Vagina (tissue), 2 donors: Measurements from ENCODE around the gene NUBPL. TPM values are rescaled to one million over a fixed set of nuclear protein-coding genes. Genes with fewer than 3 reads are reported as not detected.

Experiments
- DNase-seq, 2 donors: peaks; one replicate each; pipeline ENCODE4 v3.0.0-alpha.2; 2017; ENCODE audit errors: extremely low spot score in 2 of 2
- H3K27ac ChIP-seq: fragments of 200-600 bp; sonication (generic); one replicate; pipeline ENCODE4 v1.5.1; 2019
- H3K27me3 ChIP-seq: fragments of 200-600 bp; sonication (generic); one replicate; pipeline ENCODE4 v1.5.1; 2019
- H3K36me3 ChIP-seq, 2 donors: fragments of 200-600 bp; sonication (generic); one replicate each; pipeline ENCODE4 v1.5.1; 2017 to 2019
- H3K4me1 ChIP-seq: fragments of 200-600 bp; sonication (generic); one replicate; pipeline ENCODE4 v1.5.1; 2019
- H3K4me3 ChIP-seq, 2 donors: fragments of 200-600 bp; sonication (generic); 1 replicate in 1 of 2; 2 replicates in 1 of 2; pipeline ENCODE4 v1.5.1; 2016 to 2019
- H3K9me3 ChIP-seq: fragments of 200-600 bp; sonication (generic); one replicate; pipeline ENCODE4 v1.5.1; 2019
- CTCF ChIP-seq, 3 experiments: fragments of 450-650 bp in 2 of 3; fragments of 200-600 bp in 1 of 3; sonication (generic) in 1 of 3; IDR thresholded peaks; one replicate each; pipeline ENCODE4 v1.5.1; 2017 to 2019; ENCODE audit warnings: antibody characterized with exemption in 3 of 3, mild to moderate bottlenecking in 2 of 3, moderate library complexity in 2 of 3
- POLR2A ChIP-seq, 2 donors: fragments of 450-650 bp; IDR thresholded peaks; one replicate each; pipeline ENCODE4 v1.6.1; 2017; ENCODE audit warnings: antibody characterized with exemption in 2 of 2, mild to moderate bottlenecking in 2 of 2, moderate library complexity in 2 of 2
- POLR2AphosphoS5 ChIP-seq, 2 donors: sonication (generic); formaldehyde crosslinking; IDR thresholded peaks; one replicate each; pipeline ENCODE4 v1.9.0; 2017; ENCODE audit warnings: antibody characterized with exemption in 2 of 2, mild to moderate bottlenecking in 2 of 2, low read depth in 1 of 2; ENCODE audit not compliant: insufficient read depth in 1 of 2
- intact Hi-C: fragments of 100-400 bp; cut with DNase I; formaldehyde crosslinking; loops from one replicate; pipeline ENCODE4 v1.15.1; 2023
- total RNA-seq: library from RNA; depleted of rRNA; stranded (reverse); fragments of >200 nt; gene quantifications from one replicate; pipeline ENCODE4 v1.2.3, GENCODE V29; 2016

NUBPL gene
- total RNA-seq, 1 donor from 2014 or later, result 8.6 TPM

GRCh38 chr14:31660728-31661127, 99.5 kb downstream of the NUBPL start:
- H3K36me3 ChIP-seq, result no peaks in the 10 kb centered on the region
- H3K27ac ChIP-seq, result no peak overlapping the region
- TF ChIP-seq CTCF (IDR thresholded peaks at IDR 0.05) (no peak), POLR2A (IDR thresholded peaks at IDR 0.05) (no peak), POLR2AphosphoS5 (IDR thresholded peaks at IDR 0.05; ENCODE audit: insufficient read depth in 1 of 2, low read depth in 1 of 2) (no peak)
- DNase-seq, result no peak
- H3K9me3 ChIP-seq, result no peaks in the 10 kb centered on the region
- no peaks in the 10 kb centered on the region for H3K4me1 ChIP-seq
- H3K27me3 ChIP-seq, result no peaks in the 10 kb centered on the region
- intact Hi-C loops, result no loop called here
- H3K4me3 ChIP-seq, result no peak overlapping the region

GRCh38 chr14:31668348-31668747, 107.1 kb downstream of the NUBPL start:
- Histone ChIP-seq H3K4me3 (no peak overlapping the region), H3K36me3 (no peaks in the 10 kb centered on the region), H3K4me1 (no peaks in the 10 kb centered on the region), H3K27ac (no peak overlapping the region), H3K27me3 (no peaks in the 10 kb centered on the region), H3K9me3 (no peaks in the 10 kb centered on the region)
- intact Hi-C loops, result no loop called here
- TF ChIP-seq CTCF (IDR thresholded peaks at IDR 0.05), result no peak
- no peak for DNase-seq

DNA sequence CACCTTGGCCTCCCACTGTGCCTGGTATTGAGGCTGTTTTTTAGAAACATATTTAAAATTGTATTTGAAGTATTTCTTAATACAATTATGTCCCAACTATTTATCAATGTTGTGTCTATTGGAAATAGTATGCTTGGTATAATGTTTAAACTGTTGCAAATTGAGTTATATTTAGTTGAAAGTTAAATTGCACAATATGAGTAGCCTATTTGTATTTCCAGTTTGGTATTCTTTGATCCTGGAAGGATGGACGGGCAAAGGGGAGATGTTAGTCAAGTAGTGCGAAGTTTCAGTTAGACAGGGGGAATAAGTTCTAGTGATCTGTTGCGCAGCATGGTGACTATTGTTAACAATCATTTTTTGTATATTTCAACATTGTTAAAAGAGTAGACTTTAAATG, 111.5 kb downstream of the NUBPL start:
- no peak overlapping the region for H3K4me3 ChIP-seq
- TF ChIP-seq POLR2AphosphoS5 (IDR thresholded peaks at IDR 0.05; ENCODE audit: insufficient read depth in 1 of 2, low read depth in 1 of 2), result no peak
- no peak for TF ChIP-seq POLR2A (IDR thresholded peaks at IDR 0.05)
- TF ChIP-seq CTCF (IDR thresholded peaks at IDR 0.05), result no peak
- no peaks in the 10 kb centered on the region for H3K36me3 ChIP-seq
- H3K27ac ChIP-seq, result no peak overlapping the region
- H3K27me3 ChIP-seq, result no peaks in the 10 kb centered on the region
- DNase-seq, result no peak
- no peaks in the 10 kb centered on the region for H3K4me1 ChIP-seq
- intact Hi-C loops, result no loop called here
- no peaks in the 10 kb centered on the region for H3K9me3 ChIP-seq

GRCh38 chr14:31677052-31677451, 115.8 kb downstream of the NUBPL start:
- no peaks in the 10 kb centered on the region for H3K36me3 ChIP-seq
- no peak overlapping the region for H3K27ac ChIP-seq
- intact Hi-C loops, result no loop called here
- no peak for DNase-seq
- no peak overlapping the region for H3K4me3 ChIP-seq
- no peaks in the 10 kb centered on the region for H3K4me1 ChIP-seq
- no peaks in the 10 kb centered on the region for H3K9me3 ChIP-seq
- TF ChIP-seq POLR2A (IDR thresholded peaks at IDR 0.05) (no peak), CTCF (IDR thresholded peaks at IDR 0.05) (no peak), POLR2AphosphoS5 (IDR thresholded peaks at IDR 0.05; ENCODE audit: insufficient read depth in 1 of 2, low read depth in 1 of 2) (no peak)
- H3K27me3 ChIP-seq, result no peaks in the 10 kb centered on the region

DNA sequence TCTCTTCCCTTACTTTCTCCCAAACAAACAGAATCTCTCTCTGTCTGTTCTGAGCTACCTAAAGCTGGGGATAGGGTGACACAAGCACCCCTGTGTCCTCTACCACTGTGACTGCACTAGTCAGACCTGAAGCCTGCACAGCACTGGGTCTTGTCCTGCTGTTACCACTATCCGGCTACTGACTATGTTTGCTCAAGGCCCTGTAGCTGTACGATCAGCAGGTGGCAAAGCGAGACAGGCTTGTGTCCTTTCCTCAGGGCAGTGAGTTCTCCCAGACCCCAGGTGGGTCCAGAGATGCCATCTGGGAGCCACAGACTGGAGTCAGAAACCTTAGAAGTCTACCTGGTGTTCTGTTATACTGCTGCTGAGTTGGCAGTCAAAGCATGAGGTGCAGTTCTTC, 116.4 kb downstream of the NUBPL start:
- intact Hi-C loops, result no loop called here
- no peak for TF ChIP-seq POLR2AphosphoS5 (IDR thresholded peaks at IDR 0.05; ENCODE audit: insufficient read depth in 1 of 2, low read depth in 1 of 2)
- TF ChIP-seq POLR2A (IDR thresholded peaks at IDR 0.05), result no peak
- TF ChIP-seq CTCF (IDR thresholded peaks at IDR 0.05), result no peak
- Histone ChIP-seq H3K36me3 (no peaks in the 10 kb centered on the region), H3K27me3 (no peaks in the 10 kb centered on the region), H3K4me1 (no peaks in the 10 kb centered on the region), H3K4me3 (no peak overlapping the region), H3K27ac (no peak overlapping the region), H3K9me3 (no peaks in the 10 kb centered on the region)
- no peak for DNase-seq
